AG04450 (cell line): ENCODE results near the gene PLPPR1. TPM values are rescaled to one million over a fixed set of nuclear protein-coding genes. Genes with fewer than 3 reads are reported as not detected.

Source experiments
- CTCF ChIA-PET: fragments of 300-600, 350-600 bp; formaldehyde crosslinking; extraction: SDS; loops from one replicate; lab custom pipeline; 2022; ENCODE audit warnings: antibody characterized with exemption, inconsistent platforms; lab: Charles Lee
- POLR2A ChIA-PET: fragments of 350-600 bp; formaldehyde crosslinking; extraction: SDS; loops from one replicate; lab custom pipeline; 2021; ENCODE audit warnings: antibody characterized with exemption, inconsistent platforms; lab: Yijun Ruan, JAX
- DNase-seq: peaks from one replicate; pipeline ENCODE4 v3.0.0-alpha.2; 2011; ENCODE audit warnings: low read depth, low spot score
- H3K27ac ChIP-seq: one replicate; pipeline ENCODE4 v1.5.1; 2012; ENCODE audit warnings: low read depth, low read length, control low read depth
- H3K27me3 ChIP-seq: one replicate; pipeline ENCODE4 v1.6.0; 2012; ENCODE audit warnings: low read length; ENCODE audit not compliant: control insufficient read depth, insufficient read depth
- H3K4me3 ChIP-seq: 2 replicates; pipeline ENCODE4 v1.5.1; 2011; ENCODE audit warnings: mild to moderate bottlenecking, low read depth, low read length, control low read depth
- H3K9me3 ChIP-seq: 2 replicates; pipeline ENCODE4 v1.5.1; 2012; ENCODE audit warnings: low read length; ENCODE audit not compliant: control insufficient read depth, insufficient read depth
- polyA plus RNA-seq: library from polyadenylated mRNA; depleted of rRNA; stranded (reverse); fragments of >200 nt; gene quantifications from 2 replicates; pipeline ENCODE4 v1.2.3, GENCODE V29; 2011
- TF ChIP-seq, protein P1 (sequence below): IDR thresholded peaks from 2 replicates; pipeline ENCODE4 v1.5.1; 2011; ENCODE audit warnings: low read depth, low read length, control low read depth, inconsistent platforms

PLPPR1 gene
- polyA plus RNA-seq, 1 experiment, result not detected

DNA sequence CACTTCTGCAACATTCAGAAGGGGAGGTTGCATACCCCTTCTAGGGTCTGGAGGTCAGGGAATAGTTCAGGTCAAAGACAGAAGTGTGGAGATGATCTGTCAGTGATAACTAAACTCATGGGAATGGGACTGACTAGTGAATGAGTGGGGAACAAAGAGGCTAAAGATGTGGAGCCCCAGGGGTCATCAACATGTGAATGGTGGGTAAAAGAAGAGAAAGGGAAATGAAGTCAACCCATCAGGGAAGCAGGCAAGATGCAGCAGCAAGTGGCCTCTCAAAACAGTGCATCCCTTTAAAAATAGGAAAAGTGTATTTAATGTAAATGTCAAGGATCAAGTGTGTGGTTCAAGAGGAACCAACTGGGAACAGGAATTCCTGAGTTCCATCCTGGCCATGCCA, 69.9 kb downstream of the PLPPR1 start:
- Histone ChIP-seq H3K27ac (no peak overlapping the region), H3K27me3 (no peaks in the 10 kb centered on the region), H3K4me3 (no peak overlapping the region), H3K9me3 (no peaks in the 10 kb centered on the region)
- no peak for DNase-seq
- ChIA-PET POLR2A (no interaction called here), CTCF (no interaction called here)
- TF ChIP-seq, protein P1, sequence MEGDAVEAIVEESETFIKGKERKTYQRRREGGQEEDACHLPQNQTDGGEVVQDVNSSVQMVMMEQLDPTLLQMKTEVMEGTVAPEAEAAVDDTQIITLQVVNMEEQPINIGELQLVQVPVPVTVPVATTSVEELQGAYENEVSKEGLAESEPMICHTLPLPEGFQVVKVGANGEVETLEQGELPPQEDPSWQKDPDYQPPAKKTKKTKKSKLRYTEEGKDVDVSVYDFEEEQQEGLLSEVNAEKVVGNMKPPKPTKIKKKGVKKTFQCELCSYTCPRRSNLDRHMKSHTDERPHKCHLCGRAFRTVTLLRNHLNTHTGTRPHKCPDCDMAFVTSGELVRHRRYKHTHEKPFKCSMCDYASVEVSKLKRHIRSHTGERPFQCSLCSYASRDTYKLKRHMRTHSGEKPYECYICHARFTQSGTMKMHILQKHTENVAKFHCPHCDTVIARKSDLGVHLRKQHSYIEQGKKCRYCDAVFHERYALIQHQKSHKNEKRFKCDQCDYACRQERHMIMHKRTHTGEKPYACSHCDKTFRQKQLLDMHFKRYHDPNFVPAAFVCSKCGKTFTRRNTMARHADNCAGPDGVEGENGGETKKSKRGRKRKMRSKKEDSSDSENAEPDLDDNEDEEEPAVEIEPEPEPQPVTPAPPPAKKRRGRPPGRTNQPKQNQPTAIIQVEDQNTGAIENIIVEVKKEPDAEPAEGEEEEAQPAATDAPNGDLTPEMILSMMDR, result no peak

DNA sequence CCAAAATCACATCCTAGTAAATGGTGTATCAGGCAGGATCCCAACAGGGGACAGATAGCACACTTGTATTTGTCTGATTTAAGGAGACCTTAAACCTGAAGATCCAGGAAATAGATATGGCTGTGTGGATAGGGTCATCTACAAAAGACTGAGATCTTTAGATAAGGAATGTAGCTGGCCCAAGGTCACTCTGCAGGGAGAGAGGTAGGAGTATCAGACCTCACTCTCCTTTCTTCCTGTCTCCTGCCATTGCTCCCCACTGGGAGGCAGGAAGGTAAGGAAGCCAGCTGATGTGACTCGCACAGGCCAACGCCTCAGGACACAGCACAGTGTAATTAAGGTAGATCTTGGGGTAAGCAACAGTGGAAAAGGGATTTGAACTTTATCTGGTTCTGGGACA, 85.8 kb downstream of the PLPPR1 start:
- no peak overlapping the region for H3K27ac ChIP-seq
- peaks cover 6% of the 10 kb centered on the region; the same call in 1 of the 2 replicates for H3K9me3 ChIP-seq
- CTCF ChIA-PET, result no interaction called here
- POLR2A ChIA-PET, result no interaction called here
- no peak overlapping the region for H3K4me3 ChIP-seq
- DNase-seq, result no peak
- TF ChIP-seq, protein P1, result no peak
- H3K27me3 ChIP-seq, result no peaks in the 10 kb centered on the region

DNA sequence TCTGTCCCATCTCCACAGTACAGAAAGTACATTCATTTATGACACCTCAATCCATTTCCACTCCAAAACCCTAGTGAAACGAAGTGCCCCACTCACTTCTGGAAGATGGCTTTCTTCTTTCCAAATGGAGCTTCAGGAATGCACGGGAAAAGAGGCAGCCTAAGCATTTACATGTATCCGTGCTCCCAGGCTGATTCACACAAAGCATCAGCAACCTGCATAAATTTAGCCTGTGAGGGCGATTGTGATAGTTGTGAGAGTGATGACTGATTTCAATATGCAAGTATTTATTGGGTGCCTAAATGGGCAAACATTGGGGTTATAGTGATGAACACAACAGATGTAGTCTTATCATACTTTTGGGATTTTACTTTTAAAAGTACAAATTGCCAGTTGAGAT, 86.6 kb downstream of the PLPPR1 start:
- TF ChIP-seq, protein P1, result no peak
- H3K4me3 ChIP-seq, result no peak overlapping the region
- ChIA-PET CTCF (no interaction called here), POLR2A (no interaction called here)
- no peak for DNase-seq
- no peak overlapping the region for H3K27ac ChIP-seq
- peaks cover 10% of the 10 kb centered on the region; the same call in 1 of the 2 replicates for H3K9me3 ChIP-seq
- H3K27me3 ChIP-seq, result no peaks in the 10 kb centered on the region

DNA sequence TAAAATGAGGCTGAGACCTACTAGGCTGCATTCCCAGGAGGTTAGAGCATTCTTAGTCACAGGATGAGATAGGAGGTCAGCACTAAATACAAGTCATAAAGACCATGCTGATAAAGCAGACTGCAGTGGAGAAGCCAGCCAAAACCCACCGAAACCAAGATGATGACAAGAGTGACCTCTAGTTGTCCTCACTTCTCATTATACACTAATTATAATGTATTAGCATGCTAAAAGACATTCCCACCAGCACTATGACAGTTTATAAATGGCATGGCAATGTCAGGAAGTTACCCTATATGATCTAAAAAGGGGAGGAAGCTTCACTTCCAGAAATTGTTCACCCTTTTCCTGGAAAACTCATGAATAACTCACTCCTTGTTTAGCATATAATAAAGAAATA, 88.6 kb downstream of the PLPPR1 start:
- Histone ChIP-seq H3K27me3 (no peaks in the 10 kb centered on the region), H3K9me3 (peaks cover 10% of the 10 kb centered on the region; the same call in 1 of the 2 replicates), H3K4me3 (no peak overlapping the region), H3K27ac (no peak overlapping the region)
- DNase-seq, result no peak
- TF ChIP-seq, protein P1, result no peak
- ChIA-PET CTCF (no interaction called here), POLR2A (no interaction called here)

DNA sequence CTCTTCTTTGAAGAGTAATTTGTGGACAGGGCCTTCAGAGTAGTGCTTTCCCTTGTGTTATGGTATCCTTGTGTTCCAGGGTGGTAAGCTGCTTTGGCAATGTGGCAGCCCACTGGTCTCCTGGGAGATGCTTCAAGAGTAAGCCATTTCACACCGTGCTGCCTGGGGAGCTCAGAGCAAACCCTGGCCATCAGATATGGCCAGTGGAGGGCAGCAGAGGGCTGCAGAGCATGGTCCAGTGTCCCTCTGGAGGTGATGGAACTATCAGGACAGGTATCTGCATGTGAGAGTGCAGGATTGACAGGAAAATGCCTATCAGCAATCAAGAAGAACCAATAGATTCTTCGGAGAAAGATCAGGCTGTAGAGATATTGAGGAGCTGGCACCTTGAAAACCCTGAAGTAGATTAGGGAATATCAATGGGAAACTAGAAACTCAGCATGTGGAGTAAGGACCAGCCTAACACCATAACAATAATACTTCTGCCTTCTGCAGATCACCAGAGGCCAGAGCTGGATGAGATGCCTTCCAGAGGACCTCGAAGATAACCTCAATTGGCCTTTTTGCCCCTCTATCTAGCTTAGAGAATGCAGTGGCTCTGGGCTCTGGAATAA, 90.8 kb downstream of the PLPPR1 start:
- Histone ChIP-seq H3K4me3 (no peak overlapping the region), H3K27me3 (no peaks in the 10 kb centered on the region), H3K27ac (no peak overlapping the region), H3K9me3 (peaks cover 10% of the 10 kb centered on the region; the same call in 1 of the 2 replicates)
- ChIA-PET POLR2A (no interaction called here), CTCF (interaction anchor here (0.9 to 1.4 kb wide), 4 partner anchors 9 to 517 kb away, joined by 3 to 9 read pairs (median 3); no protein-coding TSS in a partner anchor)
- no peak for DNase-seq
- TF ChIP-seq, protein P1, result peak; percentile 37
